GM12878 (cell line): Measurements from ENCODE around the gene SNAI1. TPM values are rescaled to one million over a fixed set of nuclear protein-coding genes. Genes with fewer than 3 reads are reported as not detected.

Experiments used
- ATAC-seq: fragments of 200-7000 bp; cut with Tn5 transposase; 3 replicates; pipeline ENCODE4 v1.9.1; 2020; ENCODE audit warnings: mild to moderate bottlenecking, moderate library complexity
- BruUV-seq: library from RNA; stranded (reverse); fragments of 400-500 nt; replicated peaks from 2 replicates; lab custom pipeline; 2021; lab: Mats Ljungman, UMichigan
- CTCF ChIA-PET: fragments of 300-600 bp; sonication (Branson Sonifier 250); formaldehyde crosslinking; extraction: SDS; loops from one replicate; lab custom pipeline; 2021; ENCODE audit warnings: inconsistent platforms; lab: Yijun Ruan, JAX
- POLR2A ChIA-PET: fragments of 350-600 bp; formaldehyde crosslinking; extraction: SDS; loops from one replicate; lab custom pipeline; 2021; ENCODE audit warnings: inconsistent platforms; lab: Charles Lee
- RAD21 ChIA-PET: fragments of 300-600 bp; sonication (Branson Sonifier 250); formaldehyde crosslinking; loops from one replicate; lab custom pipeline; 2023; ENCODE audit warnings: antibody characterized with exemption; ENCODE audit not compliant: unreplicated experiment; lab: Charles Lee
- SMC1A ChIA-PET: fragments of 300-600 bp; sonication (Branson Sonifier 250); formaldehyde crosslinking; loops from one replicate; lab custom pipeline; 2023; ENCODE audit not compliant: unreplicated experiment, uncharacterized antibody; lab: Charles Lee
- DNase-seq: peaks from one replicate; pipeline ENCODE4 v3.0.0-alpha.2; 2011; ENCODE audit warnings: low read depth, low spot score
- FAIRE-seq: peaks from 3 replicates; lab custom pipeline; 2011; peaks lifted over from hg19 to GRCh38; lab: Jason Lieb, UNC
- H2AFZ ChIP-seq: 2 replicates; pipeline ENCODE4 v1.6.0; 2011; ENCODE audit warnings: low read depth, low read length, control low read depth; ENCODE audit not compliant: control insufficient read depth
- H3K27ac ChIP-seq: 2 replicates; pipeline ENCODE4 v1.5.1; 2011; ENCODE audit warnings: control low read depth; ENCODE audit not compliant: control insufficient read depth, insufficient read depth
- H3K27me3 ChIP-seq, 2 experiments: replicated peaks in 1 of 2; 2 replicates each; pipeline versions ENCODE4 v1.6.0 to v1.6.1; 2011; ENCODE audit warnings: low read length in 1 of 2; ENCODE audit not compliant: control insufficient read depth in 2 of 2, insufficient read depth in 2 of 2
- H3K36me3 ChIP-seq, 2 experiments: 2 replicates each; pipeline ENCODE4 v1.5.1; 2011; ENCODE audit warnings: low read length in 1 of 2; ENCODE audit not compliant: control insufficient read depth in 2 of 2, insufficient read depth in 2 of 2
- H3K4me1 ChIP-seq: 2 replicates; pipeline ENCODE4 v1.6.1; 2011; ENCODE audit warnings: mild to moderate bottlenecking, low read length, moderate library complexity, mixed read lengths; ENCODE audit not compliant: control insufficient read depth, insufficient read depth
- H3K4me2 ChIP-seq: 2 replicates; pipeline ENCODE4 v1.6.0; 2011; ENCODE audit warnings: control low read depth; ENCODE audit not compliant: control insufficient read depth, insufficient read depth
- H3K4me3 ChIP-seq: fragments of 200-600 bp; sonication (generic); 2 replicates; pipeline ENCODE4 v1.5.1; 2016
- H3K79me2 ChIP-seq: 2 replicates; pipeline ENCODE4 v1.6.0; 2011; ENCODE audit warnings: low read length; ENCODE audit not compliant: control insufficient read depth, insufficient read depth
- H3K9ac ChIP-seq: 2 replicates; pipeline ENCODE4 v1.8.0; 2011; ENCODE audit warnings: low read length, control low read depth, mixed read lengths; ENCODE audit not compliant: control insufficient read depth, insufficient read depth
- H3K9me3 ChIP-seq: replicated peaks from 3 replicates; pipeline ENCODE4 v1.5.1; 2011; ENCODE audit warnings: mild to moderate bottlenecking, low read length; ENCODE audit not compliant: control insufficient read depth, insufficient read depth
- H4K20me1 ChIP-seq: 2 replicates; pipeline ENCODE4 v1.6.0; 2011; ENCODE audit not compliant: control insufficient read depth, insufficient read depth
- BCL3 ChIP-seq: IDR thresholded peaks from 2 replicates; pipeline ENCODE4 v1.6.1; 2011; ENCODE audit warnings: borderline replicate concordance, low read depth, mild to moderate bottlenecking, moderate library complexity, low read length; ENCODE audit not compliant: insufficient read depth, poor library complexity, severe bottlenecking
- CHD2 ChIP-seq: IDR thresholded peaks from 2 replicates; pipeline ENCODE4 v1.6.1; 2011; ENCODE audit warnings: low read depth, low read length, improper control_type of control experiment, borderline replicate concordance
- HCFC1 ChIP-seq: fragments of 150-350 bp; IDR thresholded peaks from 2 replicates; pipeline ENCODE4 v1.6.1; 2014; ENCODE audit warnings: low read length
- NRF1 ChIP-seq: conservative IDR thresholded peaks from 2 replicates; pipeline ENCODE4 v1.6.1; 2011; ENCODE audit warnings: mild to moderate bottlenecking, low read depth, low read length, improper control_type of control experiment
- PKNOX1 ChIP-seq: fragments of 450-650 bp; IDR thresholded peaks from 2 replicates; pipeline ENCODE4 v1.6.1; 2016; ENCODE audit warnings: mild to moderate bottlenecking
- RELB ChIP-seq: fragments of 450-650 bp; IDR thresholded peaks from 2 replicates; pipeline ENCODE4 v1.6.1; 2017; ENCODE audit warnings: low read depth, mild to moderate bottlenecking, moderate library complexity
- TBL1XR1 ChIP-seq: IDR thresholded peaks from 2 replicates; pipeline ENCODE4 v1.6.1; 2012; ENCODE audit warnings: low read depth, low read length, improper control_type of control experiment
- YBX1 ChIP-seq: fragments of 450-650 bp; IDR thresholded peaks from 2 replicates; pipeline ENCODE4 v1.6.1; 2016; ENCODE audit warnings: antibody characterized with exemption
- ZNF687 ChIP-seq: fragments of 450-650 bp; IDR thresholded peaks from 2 replicates; pipeline ENCODE4 v1.6.1; 2017; ENCODE audit warnings: mild to moderate bottlenecking, moderate library complexity
- WGBS: methylation state at CpG from one replicate; pipeline ENCODE4 v1.1.6; 2016; ENCODE audit warnings: low lambda C conversion rate; ENCODE audit not compliant: insufficient replicate concordance, insufficient coverage; ENCODE audit errors: missing lambda C conversion rate; 5-methylcytosine and 5-hydroxymethylcytosine counted together
- in situ Hi-C: fragments of 300-500 bp; cut with MboI; formaldehyde crosslinking; loops from 9 replicates; pipeline ENCODE4 v1.14.3; 2018; ENCODE audit warnings: mixed read lengths
- intact Hi-C: fragments of 100-400 bp; cut with micrococcal nuclease; formaldehyde crosslinking; loops from one replicate; pipeline ENCODE4 v1.14.2; 2022; ENCODE audit not compliant: unreplicated experiment
- polyA plus RNA-seq, 11 experiments: library from polyadenylated mRNA; depleted of rRNA in 4 of 11; unstranded in 6 of 11; stranded (reverse) in 5 of 11; fragments of >200 nt; fragmentation: Nextera tagmentation in 4 of 11; fragmentation: Illumina TruSeq in 1 of 11; extraction: Ambion mirVana in 4 of 11; extraction: Trizol in 1 of 11; gene quantifications; 1 replicate in 1 of 11; 2 replicates in 10 of 11; pipeline versions ENCODE4 v1.2.1 to v1.2.3, GENCODE V29; 2011 to 2016; ENCODE audit warnings: inconsistent platforms in 2 of 11, missing spikeins in 2 of 11, low read depth in 1 of 11
- total RNA-seq, 4 experiments: library from RNA; depleted of rRNA in 3 of 4; stranded (reverse); fragments of >200 nt in 3 of 4; fragmentation: Illumina TruSeq in 1 of 4; extraction: Trizol in 1 of 4; gene quantifications; 2 replicates each; pipeline versions ENCODE4 v1.2.1 to v1.2.3, GENCODE V29; 2013 to 2021

The SNAI1 gene
- total and polyA plus RNA-seq, 10 of the 15 experiments (the other 5 are each of a cell fraction or from before 2014, with no cell fraction given) = 0.11 to 0.79 (median 0.24) TPM; not detected in 2

GRCh38 chr20:49966861-49967260 is 15.9 kb upstream of the SNAI1 start:
- FAIRE-seq (no peak), DNase-seq (no peak), ATAC-seq (no peak)
- H3K79me2 ChIP-seq = no peaks in the 10 kb centered on the region
- ChIA-PET CTCF (interaction anchor here (0.7 to 3.6 kb wide), 5 partner anchors 11 to 1340 kb away, joined by 3 to 27 read pairs (median 3); no protein-coding TSS in a partner anchor), POLR2A (no interaction called here), SMC1A (interaction anchor here (1.5 to 1.7 kb wide), 3 partner anchors 11 to 105 kb away, joined by 4 to 6 read pairs (median 4); no protein-coding TSS in a partner anchor), RAD21 (interaction anchor here (0.7 kb wide), 1 partner anchor 105 kb away, joined by 3 read pairs; no protein-coding TSS in a partner anchor)
- no peak overlapping the region for H2AFZ ChIP-seq
- in situ Hi-C loops (no loop called here), intact Hi-C loops (no loop called here)
- 100% methylated on average over 2 of the region's 2 CpGs for WGBS
- H3K4me2 ChIP-seq = no peak overlapping the region
- no peak overlapping the region for H3K27ac ChIP-seq
- H3K9ac ChIP-seq = no peak overlapping the region
- no peaks in the 10 kb centered on the region for H4K20me1 ChIP-seq
- no peaks in the 10 kb centered on the region for H3K36me3 ChIP-seq
- BruUV-seq = no TSS peak
- H3K9me3 ChIP-seq = no peaks in the 10 kb centered on the region
- TF ChIP-seq YBX1 (no peak), HCFC1 (no peak), BCL3 (no peak), NRF1 (no peak), PKNOX1 (no peak), TBL1XR1 (no peak), RELB (no peak), ZNF687 (no peak), CHD2 (no peak)
- H3K27me3 ChIP-seq = no peaks in the 10 kb centered on the region
- H3K4me1 ChIP-seq = no peaks in the 10 kb centered on the region
- no peak overlapping the region for H3K4me3 ChIP-seq
